K562 (cell line): ENCODE measurements around the gene TRABD. TPM values are rescaled to one million over a fixed set of nuclear protein-coding genes. Genes with fewer than 3 reads are reported as not detected.

Source experiments
- CHD1 ChIP-seq: fragments of 200-600 bp; sonication (generic); IDR thresholded peaks from one replicate; pipeline ENCODE4 v1.6.1; 2012; ENCODE audit warnings: mild to moderate bottlenecking, moderate library complexity, low read length, inconsistent platforms
- CTCF ChIP-seq, 3 experiments: IDR thresholded peaks in 2 of 3; conservative IDR thresholded peaks in 1 of 3; 2 replicates each; pipeline ENCODE4 v1.5.1; 2011 to 2012; ENCODE audit warnings: low read length in 3 of 3, mild to moderate bottlenecking in 3 of 3, control low read depth in 2 of 3, improper control_type of control experiment in 1 of 3, inconsistent platforms in 1 of 3, low read depth in 1 of 3, mixed read lengths in 1 of 3, moderate library complexity in 1 of 3; ENCODE audit not compliant: insufficient read depth in 2 of 3
- CTCFL ChIP-seq: IDR thresholded peaks from 2 replicates; pipeline ENCODE4 v1.6.1; 2011; ENCODE audit warnings: borderline replicate concordance, low read depth, mild to moderate bottlenecking, moderate library complexity, low read length; ENCODE audit not compliant: insufficient read depth, poor library complexity, severe bottlenecking
- CXXC5 ChIP-seq: fragments of 250-450 bp; sonication (Bioruptor Pico); IDR thresholded peaks from 2 replicates; pipeline ENCODE4 v1.8.0; 2022; ENCODE audit warnings: inconsistent platforms, mild to moderate bottlenecking, moderate library complexity
- E2F5 ChIP-seq: sonication (generic); formaldehyde crosslinking; IDR thresholded peaks from 2 replicates; pipeline ENCODE4 v1.8.0; 2022; ENCODE audit warnings: mild to moderate bottlenecking, missing genetic modification reagents
- IFI16 ChIP-seq: fragments of 250-450 bp; sonication (Bioruptor Pico); IDR thresholded peaks from 2 replicates; pipeline ENCODE4 v2.1.2; 2022; ENCODE audit warnings: mild to moderate bottlenecking, inconsistent platforms
- MAFG ChIP-seq: fragments of 450-650 bp; conservative IDR thresholded peaks from 2 replicates; pipeline ENCODE4 v1.6.1; 2016; ENCODE audit warnings: missing genetic modification characterization, missing compliant biosample characterization
- PREB ChIP-seq: sonication (generic); formaldehyde crosslinking; IDR thresholded peaks from 2 replicates; pipeline ENCODE4 v1.8.1; 2023; ENCODE audit warnings: mild to moderate bottlenecking, missing genetic modification reagents
- RBM15 ChIP-seq: fragments of 200-400 bp; formaldehyde crosslinking; IDR thresholded peaks from 2 replicates; pipeline ENCODE4 v1.6.1; 2018; ENCODE audit warnings: mild to moderate bottlenecking, low read length, moderate library complexity; ENCODE audit not compliant: insufficient read depth
- RFX7 ChIP-seq: fragments of 250-450 bp; sonication (Bioruptor Pico); IDR thresholded peaks from 2 replicates; pipeline ENCODE4 v1.5.1; 2021; ENCODE audit warnings: mild to moderate bottlenecking
- SMARCA5 ChIP-seq: fragments of 450-650 bp; IDR thresholded peaks from 2 replicates; pipeline ENCODE4 v1.6.1; 2016
- SRSF3 ChIP-seq: fragments of 200-400 bp; formaldehyde crosslinking; IDR thresholded peaks from 2 replicates; pipeline ENCODE4 v1.6.1; 2016; ENCODE audit warnings: mild to moderate bottlenecking, low read length, moderate library complexity; ENCODE audit not compliant: insufficient read depth
- TSHZ1 ChIP-seq: fragments of 250-450 bp; sonication (Bioruptor Pico); IDR thresholded peaks from 2 replicates; pipeline ENCODE4 v1.4.0; 2020; ENCODE audit warnings: mild to moderate bottlenecking, moderate library complexity
- ZBTB7A ChIP-seq: IDR thresholded peaks from 2 replicates; pipeline ENCODE4 v1.6.1; 2011; ENCODE audit warnings: low read depth, mild to moderate bottlenecking, low read length, moderate library complexity, borderline replicate concordance; ENCODE audit not compliant: control insufficient read depth
- ZBTB8A ChIP-seq: fragments of 450-650 bp; IDR thresholded peaks from 2 replicates; pipeline ENCODE4 v1.6.1; 2018; ENCODE audit warnings: mild to moderate bottlenecking, moderate library complexity; ENCODE audit not compliant: partially characterized antibody
- ZNF217 ChIP-seq: sonication (generic); formaldehyde crosslinking; IDR thresholded peaks from 2 replicates; pipeline ENCODE4 v1.8.0; 2022; ENCODE audit warnings: mild to moderate bottlenecking, missing genetic modification reagents
- ZNF77 ChIP-seq: fragments of 250-450 bp; sonication (Bioruptor Pico); IDR thresholded peaks from 2 replicates; pipeline ENCODE4 v1.5.0; 2020
- polyA plus RNA-seq, 8 experiments: library from polyadenylated mRNA; depleted of rRNA in 4 of 8; stranded (reverse) in 5 of 8; unstranded in 3 of 8; fragments of >200 nt; fragmentation: Nextera tagmentation in 2 of 8; fragmentation: Illumina TruSeq in 1 of 8; extraction: Ambion mirVana in 2 of 8; extraction: Trizol in 1 of 8; gene quantifications; 2 replicates each; pipeline versions ENCODE4 v1.2.1 to v1.2.3, GENCODE V29; 2011 to 2014; ENCODE audit warnings: inconsistent platforms in 1 of 8, missing spikeins in 1 of 8
- total RNA-seq, 7 experiments: library from RNA; depleted of rRNA in 6 of 7; stranded (reverse); fragments of >200 nt in 6 of 7; fragmentation: Illumina TruSeq in 2 of 7; extraction: Trizol in 2 of 7; gene quantifications; 2 replicates each; pipeline versions ENCODE4 v1.2.1 to v1.2.3, GENCODE V29; 2011 to 2021; ENCODE audit warnings: low replicate concordance in 1 of 7

Gene TRABD
- total and polyA plus RNA-seq, 9 of the 15 experiments (the other 6 are each of a cell fraction or from before 2014, with no cell fraction given), result 0.08 to 62.9 (median 14.0) TPM

GRCh38 chr22:50144005-50144614, 41.6 kb upstream of the TRABD start (continued):
- TF ChIP-seq PREB (CRISPR knock-in tag) (no peak), ZNF217 (CRISPR knock-in tag) (no peak), CHD1 (no peak), E2F5 (CRISPR knock-in tag) (no peak), ZBTB7A (peak; percentile 33; the same call in 1 of the 2 replicates), SRSF3 (no peak), SMARCA5 (no peak), IFI16 (no peak), ZNF77 (CRISPR knock-in tag) (no peak), CXXC5 (no peak), CTCF (IDR thresholded peaks at IDR 0.05 in 2 of 3, conservative IDR thresholded peaks at IDR 0.05 in 1 of 3; ENCODE audit: insufficient read depth in 2 of 3, low read depth in 1 of 3, low read length in 3 of 3) (peak in 2 of 3 experiments; percentile 22 to 28; a peak in 2 of 6 replicates), RFX7 (CRISPR knock-in tag) (no peak), RBM15 (no peak), ZBTB8A (no peak), MAFG (tag) (no peak), CTCFL (peak; percentile 40), TSHZ1 (CRISPR knock-in tag) (no peak)
